ENCODE measurements around the gene PLA2G4F.
"Not testable (repeated sequence)": the region's sequence is repeated elsewhere in the genome, so short reads cannot be mapped to it uniquely, and the experiment has no call there.

The PLA2G4F gene

DNA sequence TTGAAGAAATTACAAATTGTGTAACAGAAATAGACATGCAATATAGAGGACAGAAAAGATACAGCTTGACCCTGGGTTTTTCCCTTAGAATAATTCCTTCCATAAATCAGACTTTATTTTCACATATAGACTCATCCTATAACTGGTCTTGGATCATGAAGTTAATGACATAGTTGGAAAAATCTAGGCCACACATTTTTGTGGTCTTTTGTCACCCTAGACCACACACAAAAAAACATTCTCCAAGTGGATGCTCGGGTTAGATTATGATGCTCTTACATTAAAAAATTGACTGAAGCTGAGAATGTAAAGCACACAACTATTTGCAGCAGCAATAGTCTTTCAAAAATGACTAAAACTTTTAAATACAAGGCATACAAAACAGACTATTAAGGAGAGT is 54.6 kb downstream of the PLA2G4F start:
- no peaks in the 10 kb centered on the region for H3K4me1 Mint-ChIP-seq
- CTCF ChIA-PET, result no interaction called here
- no peak for DNase-seq
- H3K9me3 Mint-ChIP-seq, result no peaks in the 10 kb centered on the region
- H3K27me3 Mint-ChIP-seq, result peaks cover 39% of the 10 kb centered on the region
- no peak overlapping the region for H3K27ac Mint-ChIP-seq
- no peaks in the 10 kb centered on the region for H3K36me3 Mint-ChIP-seq
- no peak overlapping the region for H3K4me3 Mint-ChIP-seq

DNA sequence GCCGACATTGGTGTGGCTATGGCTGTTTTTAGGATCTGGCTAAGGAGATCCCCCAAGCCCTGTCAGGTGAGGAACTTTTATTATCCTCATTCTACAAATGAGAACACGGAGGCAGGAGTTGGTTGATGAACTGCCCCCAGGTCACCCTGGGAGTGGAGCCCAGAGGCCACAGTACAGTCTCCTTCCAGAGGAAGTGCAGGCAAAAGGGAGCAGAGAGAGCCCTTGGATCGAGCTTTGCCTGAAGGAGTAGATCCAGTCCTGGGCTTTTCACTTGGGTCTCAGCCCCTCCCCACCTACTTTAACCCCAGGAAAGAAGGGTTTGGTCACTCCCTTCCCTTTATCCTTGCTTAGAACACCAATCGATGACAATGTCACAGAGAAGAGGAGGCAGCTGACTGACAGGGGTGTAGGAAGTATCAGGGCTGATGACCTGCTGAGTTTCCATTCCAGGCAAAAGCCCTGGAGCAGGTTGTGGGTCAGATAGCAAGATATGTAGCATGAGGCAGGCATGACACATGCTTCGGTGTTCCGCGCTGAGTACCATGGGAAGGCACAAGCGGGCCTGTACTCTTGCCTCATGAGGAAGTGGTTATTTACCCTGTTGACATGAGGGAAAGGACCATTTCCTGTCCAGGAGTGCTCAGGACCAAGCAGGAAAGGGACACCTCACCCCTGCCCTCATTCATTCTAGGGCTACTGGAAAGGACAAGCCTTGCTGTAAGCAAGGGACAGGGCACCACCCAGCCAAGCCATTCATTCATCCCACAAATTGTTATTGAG is 56.2 kb downstream of the PLA2G4F start:
- Mint-ChIP-seq H3K4me1 (no peaks in the 10 kb centered on the region), H3K27ac (no peak overlapping the region), H3K36me3 (no peaks in the 10 kb centered on the region), H3K9me3 (no peaks in the 10 kb centered on the region), H3K27me3 (peaks cover 36% of the 10 kb centered on the region), H3K4me3 (no peak overlapping the region)
- no peak for DNase-seq
- CTCF ChIA-PET, result no interaction called here

DNA sequence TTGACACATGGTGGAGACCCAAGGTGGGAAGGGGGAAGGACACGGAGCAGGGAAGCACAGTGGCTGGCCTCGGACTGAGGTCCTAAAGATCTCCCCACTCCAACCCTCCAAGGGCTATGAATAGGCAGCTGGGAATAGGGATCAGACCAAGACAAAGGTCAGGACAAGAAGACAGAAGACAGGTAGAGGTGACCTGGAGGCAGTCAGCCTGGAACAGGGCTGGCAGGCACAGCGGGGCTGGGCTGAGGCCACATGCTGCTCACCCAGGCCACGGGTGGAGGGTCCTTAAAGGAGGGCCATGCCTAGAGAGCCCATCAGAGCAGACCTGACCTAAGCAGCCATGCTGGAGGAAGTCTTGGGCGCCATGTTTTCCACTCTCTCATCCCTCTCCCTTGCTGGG is 59.4 kb downstream of the PLA2G4F start:
- H3K9me3 Mint-ChIP-seq, result no peaks in the 10 kb centered on the region
- no peak overlapping the region for H3K27ac Mint-ChIP-seq
- no peak for DNase-seq
- H3K27me3 Mint-ChIP-seq, result peaks cover 30% of the 10 kb centered on the region
- H3K36me3 Mint-ChIP-seq, result no peaks in the 10 kb centered on the region
- H3K4me3 Mint-ChIP-seq, result no peak overlapping the region
- CTCF ChIA-PET, result no interaction called here
- no peaks in the 10 kb centered on the region for H3K4me1 Mint-ChIP-seq

DNA sequence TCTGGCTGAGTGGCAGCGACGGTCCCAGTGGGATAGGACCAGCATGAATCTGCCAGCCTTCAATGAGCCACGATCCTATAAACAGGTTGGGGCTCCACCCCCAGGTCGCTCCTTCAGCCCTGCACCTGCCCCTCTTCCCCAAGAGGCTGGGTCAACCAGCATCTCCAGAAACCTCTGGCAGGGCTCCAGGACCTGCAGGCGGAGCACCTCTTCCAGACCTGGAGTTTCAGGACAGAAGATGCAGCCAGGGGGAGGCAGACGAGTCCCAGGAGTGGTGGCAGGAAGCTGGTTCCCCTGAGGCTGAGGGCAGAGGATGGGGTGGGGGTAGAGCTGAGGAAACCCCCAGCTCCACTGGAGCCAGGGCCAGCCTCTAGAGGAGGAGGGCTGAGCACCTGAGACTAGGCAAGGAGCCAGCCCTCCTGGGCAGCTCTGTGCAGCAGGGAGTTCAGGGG is 61.9 kb downstream of the PLA2G4F start, which contains the start of gene PLA2G4D:
Gene PLA2G4D, minus strand, starts transcription at position 51 of the 452 bp plus-strand sequence. CDS start 103 bp downstream, outside the sequence.
- Mint-ChIP-seq H3K4me3 (no peak within 1 kb of the TSS), H3K4me1 (no peaks in the 10 kb centered on the region), H3K36me3 (no peaks in the 10 kb centered on the region), H3K9me3 (no peaks in the 10 kb centered on the region), H3K27me3 (peaks cover 32% of the 10 kb centered on the region), H3K27ac (no peak within 1 kb of the TSS)
- no peak for DNase-seq
- CTCF ChIA-PET, result interaction anchor here (1.2 to 1.9 kb wide), 3 partner anchors 10 to 43 kb away, joined by 3 to 11 read pairs (median 6); no protein-coding TSS in a partner anchor

DNA sequence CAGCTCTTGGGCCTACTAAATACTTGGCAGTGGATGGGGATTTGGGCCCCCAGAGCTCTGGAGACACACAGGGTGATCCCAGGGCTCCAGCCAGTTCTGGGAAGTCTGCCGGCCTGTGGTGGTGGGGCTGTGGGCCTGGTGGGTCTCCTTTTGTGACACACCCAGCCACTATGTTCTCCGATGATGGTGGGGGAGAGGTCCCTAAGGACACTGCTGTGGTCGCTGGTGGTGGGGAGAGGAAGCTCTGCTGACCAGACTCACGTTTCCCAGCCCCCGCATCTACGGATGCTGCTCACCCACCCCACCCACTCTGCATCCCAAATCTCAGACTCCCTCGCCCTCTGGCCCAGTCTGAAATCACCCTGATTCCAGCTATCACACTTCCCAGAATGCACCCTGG is 62.5 kb downstream of the PLA2G4F start:
- no peak overlapping the region for H3K4me3 Mint-ChIP-seq
- H3K36me3 Mint-ChIP-seq, result no peaks in the 10 kb centered on the region
- peaks cover 38% of the 10 kb centered on the region for H3K27me3 Mint-ChIP-seq
- CTCF ChIA-PET, result interaction anchor here (1.0 to 1.4 kb wide), 3 partner anchors 13 to 44 kb away, joined by 3 to 6 read pairs (median 3); no protein-coding TSS in a partner anchor
- no peak overlapping the region for H3K27ac Mint-ChIP-seq
- H3K4me1 Mint-ChIP-seq, result no peaks in the 10 kb centered on the region
- H3K9me3 Mint-ChIP-seq, result no peaks in the 10 kb centered on the region
- DNase-seq, result no peak

DNA sequence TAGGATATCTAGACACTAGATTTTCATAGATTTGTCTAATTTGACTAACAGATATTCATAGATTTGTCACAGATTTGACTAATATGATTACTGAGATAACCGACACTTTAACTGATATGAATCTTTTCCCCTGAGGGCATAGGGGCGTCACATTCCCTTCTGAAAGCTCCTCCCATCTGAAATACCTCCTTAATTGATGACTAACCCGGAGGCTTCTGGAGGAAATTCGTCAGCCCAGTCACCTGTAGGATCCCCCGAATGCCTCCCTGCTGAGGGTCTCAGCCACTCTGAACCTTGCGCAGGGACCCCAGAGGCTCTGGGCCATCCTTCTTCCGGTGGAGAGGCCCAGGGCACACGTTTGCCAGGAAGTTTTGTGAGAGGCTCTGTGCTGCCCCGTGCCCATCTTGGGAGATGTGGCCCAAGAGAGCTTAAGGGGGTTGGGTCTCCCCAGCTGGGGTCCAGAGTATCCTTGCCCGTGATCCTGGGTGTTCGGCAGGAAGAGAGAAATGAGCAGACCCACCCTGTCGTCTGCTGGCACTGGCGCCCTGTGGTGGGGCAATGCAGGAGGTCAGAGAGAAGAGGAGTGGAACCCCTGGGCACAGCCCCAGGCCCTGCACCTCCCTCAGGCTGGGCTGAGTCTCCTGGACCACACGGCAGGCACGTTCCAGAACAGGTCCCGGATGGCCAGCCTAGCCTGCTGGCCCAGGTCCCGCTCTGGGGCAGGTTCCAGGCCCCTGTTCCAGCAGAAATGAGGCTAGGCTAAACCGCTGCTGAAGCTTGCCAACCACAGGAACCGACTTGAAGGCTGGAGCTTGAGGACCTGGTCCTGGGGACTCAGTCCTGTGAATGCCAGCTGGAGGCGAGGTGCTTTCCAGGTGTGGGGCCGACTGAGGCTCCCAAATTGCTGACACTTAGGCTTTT is 63.8 kb downstream of the PLA2G4F start:
- no peak for DNase-seq
- Mint-ChIP-seq H3K36me3 (no peaks in the 10 kb centered on the region), H3K4me1 (no peaks in the 10 kb centered on the region), H3K9me3 (no peaks in the 10 kb centered on the region), H3K27me3 (peaks cover 51% of the 10 kb centered on the region), H3K4me3 (no peak overlapping the region), H3K27ac (no peak overlapping the region)
- CTCF ChIA-PET, result interaction anchor here (1.0 to 1.5 kb wide), 3 partner anchors 9 to 35 kb away, joined by 3 to 7 read pairs (median 3); no protein-coding TSS in a partner anchor

DNA sequence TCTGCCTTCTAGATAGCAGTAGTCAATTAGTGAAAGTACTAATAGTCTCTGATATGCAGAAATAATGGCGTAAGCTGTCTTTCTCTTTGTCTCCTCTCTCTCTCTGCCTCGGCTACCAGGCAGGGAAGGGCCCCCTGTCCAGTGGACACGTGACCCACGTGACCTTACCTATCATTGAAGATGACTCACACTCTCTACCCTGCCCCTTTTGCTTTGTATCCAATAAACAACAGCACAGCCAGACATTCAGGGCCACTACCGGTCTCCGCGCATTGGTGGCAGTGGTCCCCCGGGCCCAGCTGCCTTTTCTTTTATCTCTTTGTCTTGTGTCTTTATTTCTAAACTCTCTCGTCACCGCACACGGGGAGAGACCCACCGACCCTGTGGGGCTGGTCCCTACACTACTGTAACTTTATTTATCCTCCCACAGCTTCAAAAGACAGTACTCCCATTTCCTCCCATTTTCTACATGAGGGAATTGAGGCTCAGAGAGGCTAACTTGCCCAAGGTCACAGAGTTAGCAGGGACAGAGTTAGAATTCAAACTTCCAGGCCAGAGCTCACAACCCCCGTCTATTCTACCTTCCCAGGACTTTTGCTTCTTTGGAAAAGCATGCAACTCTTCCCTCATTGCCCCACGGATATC is 64.6 kb downstream of the PLA2G4F start:
- not testable (repeated sequence) for H3K36me3 Mint-ChIP-seq, H3K9me3 Mint-ChIP-seq, DNase-seq, H3K4me3 Mint-ChIP-seq, H3K27ac Mint-ChIP-seq, H3K4me1 Mint-ChIP-seq
- H3K27me3 Mint-ChIP-seq, result peaks cover 47% of the 10 kb centered on the region
- CTCF ChIA-PET, result interaction anchor here (1.0 to 1.5 kb wide), 2 partner anchors 8 to 35 kb away, joined by 3 to 7 read pairs; no protein-coding TSS in a partner anchor

DNA sequence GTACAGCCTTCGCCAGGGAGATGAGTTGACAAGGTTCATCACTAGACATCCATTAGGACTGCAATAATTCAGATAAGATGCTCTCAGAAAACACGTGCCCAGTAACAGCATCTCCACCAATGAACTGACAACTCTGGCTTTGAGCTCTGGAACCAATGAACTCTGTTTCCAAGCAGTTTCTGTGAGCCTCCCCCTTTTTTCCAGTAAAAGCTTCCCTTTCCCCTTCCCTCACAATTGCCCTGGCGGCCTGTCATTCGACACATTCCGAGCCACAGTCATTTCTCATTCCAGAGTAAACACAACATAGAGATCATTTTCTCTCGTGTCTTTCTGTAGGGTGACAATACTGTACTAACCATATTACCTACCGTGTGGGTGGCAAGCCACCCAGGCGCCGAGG is 65.7 kb downstream of the PLA2G4F start:
- Mint-ChIP-seq H3K9me3 (no peaks in the 10 kb centered on the region), H3K36me3 (no peaks in the 10 kb centered on the region), H3K4me3 (no peak overlapping the region), H3K27me3 (peaks cover 43% of the 10 kb centered on the region), H3K27ac (no peak overlapping the region), H3K4me1 (no peaks in the 10 kb centered on the region)
- CTCF ChIA-PET, result interaction anchor here (0.7 to 0.9 kb wide), 2 partner anchors 30 to 69 kb away, joined by 3 read pairs; no protein-coding TSS in a partner anchor
- no peak for DNase-seq

DNA sequence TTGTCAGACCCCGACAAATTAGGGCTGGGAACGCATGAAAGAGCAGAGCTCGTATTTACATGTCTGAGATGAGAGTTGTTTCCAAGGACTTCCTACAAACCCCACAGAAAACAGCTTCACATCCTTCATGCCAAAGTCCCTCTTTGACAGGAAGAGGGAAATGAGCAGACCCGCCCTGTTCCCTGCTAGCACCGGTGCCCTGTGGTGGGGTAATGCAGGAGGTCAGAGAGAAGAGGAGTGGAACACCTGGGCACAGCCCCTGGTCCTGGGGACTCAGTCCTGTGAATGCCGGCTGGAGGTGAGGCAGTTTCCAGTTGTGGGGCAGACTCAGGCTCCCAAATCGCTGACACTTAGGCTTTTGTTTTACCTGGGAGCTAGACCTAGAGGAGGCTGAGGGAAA is 66.1 kb downstream of the PLA2G4F start:
- Mint-ChIP-seq H3K27me3 (peaks cover 44% of the 10 kb centered on the region), H3K4me3 (no peak overlapping the region), H3K9me3 (no peaks in the 10 kb centered on the region), H3K27ac (no peak overlapping the region), H3K4me1 (no peaks in the 10 kb centered on the region), H3K36me3 (no peaks in the 10 kb centered on the region)
- DNase-seq, result no peak
- CTCF ChIA-PET, result interaction anchor here (0.9 kb wide), 1 partner anchor 30 kb away, joined by 3 read pairs; no protein-coding TSS in a partner anchor

DNA sequence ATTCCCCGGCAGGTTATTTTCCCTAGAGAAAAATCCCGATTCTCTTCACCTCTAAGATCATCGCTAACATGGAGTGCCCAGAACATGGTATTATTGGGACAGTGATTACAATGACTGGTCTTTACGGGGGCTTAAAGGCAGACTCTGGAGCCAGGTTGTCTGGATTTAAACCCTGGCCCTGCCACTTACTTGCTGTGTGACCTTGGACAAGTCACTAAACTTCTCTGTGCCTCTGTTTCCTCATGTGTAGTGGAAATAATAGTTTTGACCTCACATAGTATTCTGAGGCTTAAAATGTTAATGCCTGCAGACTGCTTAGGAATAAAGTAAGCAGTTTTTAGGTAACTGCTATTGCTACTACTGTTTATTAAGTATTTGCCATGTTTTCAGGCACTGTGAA is 66.5 kb downstream of the PLA2G4F start:
- H3K4me1 Mint-ChIP-seq, result no peaks in the 10 kb centered on the region
- H3K4me3 Mint-ChIP-seq, result no peak overlapping the region
- H3K27ac Mint-ChIP-seq, result no peak overlapping the region
- DNase-seq, result no peak
- H3K9me3 Mint-ChIP-seq, result no peaks in the 10 kb centered on the region
- CTCF ChIA-PET, result interaction anchor here (0.9 kb wide), 1 partner anchor 31 kb away, joined by 3 read pairs; no protein-coding TSS in a partner anchor
- peaks cover 48% of the 10 kb centered on the region for H3K27me3 Mint-ChIP-seq
- no peaks in the 10 kb centered on the region for H3K36me3 Mint-ChIP-seq
